RWPE1 (cell line): ENCODE data around the gene CEP97.
"Not testable (repeated sequence)": the region's sequence is repeated elsewhere in the genome, so short reads cannot be mapped to it uniquely, and the experiment has no call there.

Source experiments
- CTCF ChIA-PET: fragments of 350-600 bp; sonication (Branson Sonifier 250); formaldehyde crosslinking; extraction: SDS; loops from one replicate; lab custom pipeline; 2021; lab: Yijun Ruan, JAX
- POLR2A ChIA-PET: fragments of 400-600 bp; formaldehyde crosslinking; extraction: SDS; loops from one replicate; lab custom pipeline; 2020; ENCODE audit warnings: antibody characterized with exemption; ENCODE audit not compliant: low non-redundant PET; lab: Yijun Ruan, JAX
- DNase-seq: peaks from one replicate; pipeline ENCODE4 v3.0.0; 2012; ENCODE audit warnings: low spot score
- H3K27ac ChIP-seq: fragments of 450-650 bp; 2 replicates; pipeline ENCODE4 v1.5.1; 2017
- TF ChIP-seq, protein P1 (sequence below): fragments of 450-650 bp; conservative IDR thresholded peaks from 2 replicates; pipeline ENCODE4 v1.5.1; 2017; ENCODE audit warnings: low read depth, mild to moderate bottlenecking

CEP97 gene

DNA sequence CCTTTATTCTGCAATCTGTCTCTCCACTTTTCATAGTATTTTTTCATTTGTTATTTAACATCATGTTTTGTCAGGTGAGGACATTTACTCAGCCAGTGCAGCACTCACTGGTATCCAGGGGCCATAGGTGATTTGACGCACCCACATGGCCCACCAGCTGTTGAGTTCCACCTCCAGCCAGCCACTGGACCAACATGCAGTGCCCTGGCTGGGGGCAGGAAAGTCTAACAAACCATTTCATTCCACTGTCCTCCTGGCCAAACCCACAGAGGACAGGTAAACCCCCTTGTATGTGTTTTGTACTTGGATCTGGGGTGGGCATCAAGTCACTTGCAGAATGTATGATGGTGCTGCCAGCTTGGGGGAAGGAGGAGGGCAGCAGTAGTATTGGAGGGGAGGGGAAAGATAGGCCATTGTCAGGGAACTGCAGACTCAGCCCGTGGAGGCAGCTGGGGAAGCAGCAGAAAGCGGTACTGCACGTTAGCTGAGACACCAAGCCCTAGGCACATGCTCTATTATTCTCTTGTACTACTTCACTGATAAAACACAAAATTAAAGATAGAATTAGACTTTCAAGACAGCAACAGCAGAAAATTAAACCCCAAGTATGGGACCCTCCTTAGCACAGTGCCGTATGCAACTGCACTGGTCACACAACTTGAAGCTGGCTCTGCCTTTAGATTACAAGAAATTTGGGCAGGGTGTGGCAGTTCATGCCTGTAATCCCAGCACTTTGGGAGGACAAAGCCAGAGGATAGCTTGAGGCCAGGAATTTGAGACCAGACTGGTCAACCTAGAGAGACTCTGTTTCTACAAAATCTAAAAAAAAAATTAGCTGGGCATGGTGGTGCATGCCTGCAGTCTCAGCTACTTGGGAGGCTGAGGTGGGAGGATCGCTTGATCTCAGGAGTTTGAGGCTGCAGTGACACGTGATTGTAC is 22.4 kb upstream of the CEP97 start:
- ChIA-PET POLR2A (no interaction called here), CTCF (interaction anchor here (0.6 kb wide), 1 partner anchor 99 kb away, joined by 4 read pairs; no protein-coding TSS in a partner anchor)
- DNase-seq, result no peak
- TF ChIP-seq, protein P1, sequence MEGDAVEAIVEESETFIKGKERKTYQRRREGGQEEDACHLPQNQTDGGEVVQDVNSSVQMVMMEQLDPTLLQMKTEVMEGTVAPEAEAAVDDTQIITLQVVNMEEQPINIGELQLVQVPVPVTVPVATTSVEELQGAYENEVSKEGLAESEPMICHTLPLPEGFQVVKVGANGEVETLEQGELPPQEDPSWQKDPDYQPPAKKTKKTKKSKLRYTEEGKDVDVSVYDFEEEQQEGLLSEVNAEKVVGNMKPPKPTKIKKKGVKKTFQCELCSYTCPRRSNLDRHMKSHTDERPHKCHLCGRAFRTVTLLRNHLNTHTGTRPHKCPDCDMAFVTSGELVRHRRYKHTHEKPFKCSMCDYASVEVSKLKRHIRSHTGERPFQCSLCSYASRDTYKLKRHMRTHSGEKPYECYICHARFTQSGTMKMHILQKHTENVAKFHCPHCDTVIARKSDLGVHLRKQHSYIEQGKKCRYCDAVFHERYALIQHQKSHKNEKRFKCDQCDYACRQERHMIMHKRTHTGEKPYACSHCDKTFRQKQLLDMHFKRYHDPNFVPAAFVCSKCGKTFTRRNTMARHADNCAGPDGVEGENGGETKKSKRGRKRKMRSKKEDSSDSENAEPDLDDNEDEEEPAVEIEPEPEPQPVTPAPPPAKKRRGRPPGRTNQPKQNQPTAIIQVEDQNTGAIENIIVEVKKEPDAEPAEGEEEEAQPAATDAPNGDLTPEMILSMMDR, result no peak
- peak overlapping the region; percentile 44; the same call in 1 of the 2 replicates for H3K27ac ChIP-seq

DNA sequence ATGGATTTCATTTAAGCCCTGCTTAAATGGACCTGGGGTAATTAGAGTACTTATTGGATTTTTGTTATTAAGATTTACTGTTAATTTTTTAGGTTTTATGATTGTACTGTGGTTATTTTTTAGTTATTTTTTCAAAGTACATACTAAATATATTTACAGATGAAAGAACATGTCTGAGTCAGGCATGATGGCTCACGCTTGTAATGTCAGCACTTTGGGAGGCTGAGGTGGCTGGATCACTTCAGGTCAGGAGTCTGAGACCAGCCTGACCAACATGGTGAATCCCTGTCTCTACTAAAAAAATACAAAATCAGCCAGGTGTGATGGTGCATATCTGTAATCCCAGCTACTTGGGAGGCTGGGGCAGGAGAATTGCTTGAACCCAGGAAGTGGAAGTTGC is 21.7 kb upstream of the CEP97 start:
- CTCF ChIA-PET, result interaction anchor here (0.6 kb wide), 1 partner anchor 98 kb away, joined by 4 read pairs; no protein-coding TSS in a partner anchor
- peak overlapping the region; percentile 44; the same call in 1 of the 2 replicates for H3K27ac ChIP-seq
- no peak for DNase-seq
- TF ChIP-seq, protein P1, result no peak
- POLR2A ChIA-PET, result no interaction called here

DNA sequence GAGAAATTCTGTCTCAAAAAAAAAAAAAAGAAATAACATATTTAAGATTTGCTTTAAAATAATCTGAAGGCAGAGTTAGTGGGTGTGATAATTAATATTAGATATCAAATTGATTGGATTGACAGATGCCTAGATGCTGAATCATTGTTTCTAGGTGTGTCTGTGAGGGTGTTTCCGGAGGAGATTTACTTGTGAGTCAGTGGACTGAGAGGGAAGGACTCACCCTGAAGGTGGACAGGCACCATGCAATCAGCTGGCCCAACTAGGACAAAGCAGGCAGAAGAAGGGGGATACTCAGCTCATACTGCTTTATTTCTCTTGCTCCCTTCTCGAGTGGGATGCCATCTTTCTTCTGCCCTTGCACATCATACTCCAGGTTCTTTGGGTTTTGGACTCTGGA is 21.2 kb upstream of the CEP97 start:
- TF ChIP-seq, protein P1, result no peak
- ChIA-PET CTCF (no interaction called here), POLR2A (no interaction called here)
- DNase-seq, result peak; percentile 70
- peak overlapping the region; percentile 44; the same call in 1 of the 2 replicates for H3K27ac ChIP-seq

DNA sequence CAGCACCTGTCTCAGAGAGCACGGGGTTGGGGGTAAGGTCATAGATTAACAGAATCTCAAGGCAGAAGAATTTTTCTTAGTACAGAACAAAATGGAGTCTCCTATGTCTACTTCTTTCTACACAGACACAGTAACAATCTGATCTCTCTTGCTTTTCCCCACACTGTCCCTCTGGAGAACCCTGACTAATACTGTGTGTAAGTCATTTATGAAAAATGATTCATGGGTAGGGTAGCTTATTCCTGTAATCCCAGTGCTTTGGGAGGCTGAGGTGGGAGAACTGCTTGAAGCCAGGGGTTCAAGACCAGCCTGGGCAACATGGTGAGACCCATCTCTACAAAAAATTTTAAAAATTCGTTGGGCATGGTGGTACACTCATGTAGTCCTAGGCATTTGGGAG is 19.8 kb upstream of the CEP97 start:
- DNase-seq, H3K27ac ChIP-seq: not testable (repeated sequence)
- POLR2A ChIA-PET, result interaction anchor here (0.6 kb wide), 1 partner anchor 14 kb away, joined by 6 read pairs; no protein-coding TSS in a partner anchor
- CTCF ChIA-PET, result interaction anchor here (0.6 kb wide), 1 partner anchor 26 kb away, joined by 7 read pairs; no protein-coding TSS in a partner anchor

DNA sequence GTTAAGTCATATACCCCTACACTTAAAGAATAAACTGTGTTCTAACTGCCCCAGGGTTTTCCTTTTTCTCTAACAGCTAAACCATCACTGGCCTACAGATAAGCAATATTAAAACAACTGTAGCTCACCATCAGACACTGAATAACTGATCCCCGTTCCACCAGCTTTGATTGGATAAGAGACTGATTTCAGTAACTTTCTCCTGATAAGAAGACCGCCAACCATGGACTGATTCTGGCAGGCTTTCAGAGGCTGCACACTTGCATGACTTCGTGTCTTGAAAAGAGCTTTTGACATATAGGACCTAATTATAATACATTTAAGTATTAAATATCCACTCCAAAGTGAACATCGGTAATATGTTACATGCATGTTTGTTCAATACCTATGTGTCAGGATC is 15.3 kb upstream of the CEP97 start:
- CTCF ChIA-PET, result no interaction called here

DNA sequence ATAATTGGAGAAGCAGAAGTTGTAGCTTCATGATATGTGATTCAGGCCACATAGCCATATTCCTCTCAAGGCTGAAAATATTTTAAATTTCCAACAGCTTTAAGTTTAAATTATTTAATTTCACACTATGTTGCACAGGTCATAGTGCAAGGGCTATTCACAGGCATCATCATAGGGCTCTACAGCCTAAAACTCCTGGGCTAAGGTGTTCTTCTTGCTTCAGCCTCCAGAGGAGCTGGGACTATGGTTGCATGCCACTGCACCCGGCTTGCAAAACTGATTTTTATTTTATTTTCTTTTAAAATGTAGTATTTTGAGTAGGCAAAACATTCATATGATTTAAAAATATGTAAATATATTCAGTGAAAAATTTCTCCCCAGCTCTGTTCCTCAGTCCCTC is 6.0 kb upstream of the CEP97 start:
- POLR2A ChIA-PET, result no interaction called here
- TF ChIP-seq, protein P1, result no peak
- no peak for DNase-seq
- H3K27ac ChIP-seq, result no peak overlapping the region
- CTCF ChIA-PET, result no interaction called here

More for the DNA sequence above, 15.3 kb upstream of the CEP97 start:
- no peak for DNase-seq
- TF ChIP-seq, protein P1, result no peak
- POLR2A ChIA-PET, result no interaction called here
- no peak overlapping the region for H3K27ac ChIP-seq
